ENCODE data around the gene WDR88.

GRCh38 chr19:33196446-33197193, 64.7 kb downstream of the WDR88 start:
- no peak for TF ChIP-seq CTCF (IDR thresholded peaks at IDR 0.05; ENCODE audit: insufficient read depth, low read length)
- TF ChIP-seq REST (IDR thresholded peaks at IDR 0.05; ENCODE audit: insufficient replicate concordance, low read depth), result no peak
